ENCODE data around the gene TIAL1. TPM values are rescaled to one million over a fixed set of nuclear protein-coding genes. Genes with fewer than 3 reads are reported as not detected.

The TIAL1 gene
- 162 and 174 TPM in 2 replicates for total RNA-seq (2022)
- Bru-seq, nascent RNA: percentile 98 among the genes with signal in this experiment
- BruChase-seq, experiment 1, labeled RNA remaining after a 2-hour chase: percentile 98 among the genes with signal in this experiment
- percentile 97 among the genes with signal in this experiment for BruChase-seq, experiment 2, labeled RNA remaining after a 6-hour chase
- long read RNA-seq, full-length matches to known transcripts: 19 of 43 reads
- long read RNA-seq, partial matches to known transcripts: 2 of 43 reads
- long read RNA-seq, other reads (novel, unspliced or antisense): 22 of 43 reads

DNA sequence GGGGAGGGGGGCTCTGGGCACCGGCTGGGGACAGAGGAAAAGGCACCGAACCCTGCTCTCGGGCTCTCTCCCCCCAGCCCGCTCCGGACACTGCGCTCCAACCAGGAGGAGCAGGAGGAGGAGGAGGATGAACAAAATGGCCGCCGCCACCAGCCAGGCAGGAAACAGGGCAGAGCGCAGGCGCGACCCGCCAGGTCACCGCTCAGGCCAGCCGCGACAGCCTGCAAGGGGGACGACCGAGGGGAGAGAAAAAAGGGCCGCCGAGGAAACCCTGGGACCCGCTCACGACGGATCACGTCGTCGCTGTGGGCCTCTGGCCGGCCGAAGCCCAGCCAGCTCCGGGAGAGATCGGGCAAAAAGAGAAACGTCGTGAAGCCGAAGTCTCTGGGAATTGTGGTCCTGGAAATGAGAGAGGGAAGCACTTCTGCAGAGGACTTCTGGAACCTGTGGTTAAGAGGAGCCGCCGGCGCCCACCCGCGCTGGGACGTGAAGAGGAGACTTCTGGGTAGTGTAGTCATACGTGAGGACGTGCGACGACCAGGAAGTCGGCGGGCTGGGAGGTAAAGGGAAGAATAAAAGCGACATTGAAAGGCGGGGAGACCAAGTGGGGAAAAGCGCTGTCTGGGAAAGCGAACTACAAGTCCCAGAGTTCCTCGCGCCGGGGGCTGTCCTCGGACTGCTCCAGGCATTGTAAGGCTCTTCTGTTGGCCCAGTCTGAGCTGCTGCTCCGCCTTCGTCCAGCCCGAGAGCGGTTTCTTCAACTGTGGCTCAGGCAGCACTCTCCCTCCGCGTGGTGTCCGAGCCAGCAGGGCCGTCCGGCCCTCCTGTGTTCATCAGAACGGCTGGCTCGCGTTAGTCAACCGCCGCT is at the start of gene TIAL1:
Gene TIAL1 (minus strand): TSS at position 428 of the 868 bp plus-strand sequence. CDS start 499 bp downstream, outside the sequence.
- H3K4me3 ChIP-seq (ENCODE audit: low read depth, low read length): peak within 1 kb of the TSS; percentile 98
- ChIA-PET CTCF (interaction anchor here (0.6 to 1.5 kb wide), 3 partner anchors 11 to 179 kb away, joined by 3 to 9 read pairs (median 8); no protein-coding TSS in a partner anchor), POLR2A (interaction anchor here (0.5 to 1.0 kb wide), 5 partner anchors 9 to 129 kb away, joined by 3 to 11 read pairs (median 4); partner anchors contain the start of gene BAG3)
- Mint-ChIP-seq H3K4me3 (ENCODE audit: unreplicated experiment) (peak within 1 kb of the TSS; percentile 92), H3K4me1 (ENCODE audit: low read depth, unreplicated experiment) (peaks cover 23% of the 10 kb centered on the region), H3K9me3 (ENCODE audit: unreplicated experiment) (no peaks in the 10 kb centered on the region), H3K27me3 (ENCODE audit: insufficient read depth, unreplicated experiment) (no peaks in the 10 kb centered on the region), H3K36me3 (ENCODE audit: insufficient read depth, unreplicated experiment) (peaks cover 37% of the 10 kb centered on the region), H3K27ac (ENCODE audit: unreplicated experiment) (peak within 1 kb of the TSS; percentile 94)
- H3K4me1 ChIP-seq: peaks cover 38% of the 10 kb centered on the region
- H3K27me3 ChIP-seq (replicated peaks; ENCODE audit: control insufficient read depth, insufficient read depth, low read length): no peaks in the 10 kb centered on the region
- no peaks in the 10 kb centered on the region for H3K9me3 ChIP-seq
- no TSS peak for BruUV-seq (replicated peaks)
- H3K36me3 ChIP-seq (ENCODE audit: control insufficient read depth, insufficient read depth, low read length): no peaks in the 10 kb centered on the region
- no peak for TF ChIP-seq CTCF (IDR thresholded peaks at IDR 0.05; ENCODE audit: insufficient read depth in 1 of 2, low read depth in 1 of 2, low read length in 1 of 2, severe bottlenecking in 1 of 2, unreplicated experiment in 1 of 2)
- peak; percentile 98 to 99 for DNase-seq
- intact Hi-C loops (cut with micrococcal nuclease; ENCODE audit: unreplicated experiment): loop anchor here (1.0 to 10.0 kb wide), 3 partner anchors 92 to 296 kb away; partner anchors contain the start of genes MCMBP and SEC23IP

GRCh38 chr10:119644994-119645393 is 48.2 kb upstream of the TIAL1 start:
- Mint-ChIP-seq H3K27me3 (ENCODE audit: insufficient read depth, unreplicated experiment) (no peaks in the 10 kb centered on the region), H3K4me1 (ENCODE audit: low read depth, unreplicated experiment) (peaks cover 7% of the 10 kb centered on the region), H3K36me3 (ENCODE audit: insufficient read depth, unreplicated experiment) (no peaks in the 10 kb centered on the region), H3K4me3 (ENCODE audit: unreplicated experiment) (no peak overlapping the region), H3K27ac (ENCODE audit: unreplicated experiment) (no peak overlapping the region), H3K9me3 (ENCODE audit: unreplicated experiment) (peaks cover 19% of the 10 kb centered on the region)
- no peak overlapping the region for H3K4me3 ChIP-seq (ENCODE audit: low read depth, low read length)
- H3K36me3 ChIP-seq (ENCODE audit: control insufficient read depth, insufficient read depth, low read length): no peaks in the 10 kb centered on the region
- H3K9me3 ChIP-seq: peaks cover 3% of the 10 kb centered on the region; the same call in 1 of the 2 replicates
- CTCF ChIA-PET: no interaction called here
- intact Hi-C loops (cut with micrococcal nuclease; ENCODE audit: unreplicated experiment): no loop called here
- POLR2A ChIA-PET: no interaction called here
- DNase-seq: no peak
- no TSS peak for BruUV-seq (replicated peaks)
- no peak for TF ChIP-seq CTCF (IDR thresholded peaks at IDR 0.05; ENCODE audit: insufficient read depth in 1 of 2, low read depth in 1 of 2, low read length in 1 of 2, severe bottlenecking in 1 of 2, unreplicated experiment in 1 of 2)
- H3K4me1 ChIP-seq: no peaks in the 10 kb centered on the region
- H3K27me3 ChIP-seq (replicated peaks; ENCODE audit: control insufficient read depth, insufficient read depth, low read length): no peaks in the 10 kb centered on the region; the same call in 1 of the 2 replicates

DNA sequence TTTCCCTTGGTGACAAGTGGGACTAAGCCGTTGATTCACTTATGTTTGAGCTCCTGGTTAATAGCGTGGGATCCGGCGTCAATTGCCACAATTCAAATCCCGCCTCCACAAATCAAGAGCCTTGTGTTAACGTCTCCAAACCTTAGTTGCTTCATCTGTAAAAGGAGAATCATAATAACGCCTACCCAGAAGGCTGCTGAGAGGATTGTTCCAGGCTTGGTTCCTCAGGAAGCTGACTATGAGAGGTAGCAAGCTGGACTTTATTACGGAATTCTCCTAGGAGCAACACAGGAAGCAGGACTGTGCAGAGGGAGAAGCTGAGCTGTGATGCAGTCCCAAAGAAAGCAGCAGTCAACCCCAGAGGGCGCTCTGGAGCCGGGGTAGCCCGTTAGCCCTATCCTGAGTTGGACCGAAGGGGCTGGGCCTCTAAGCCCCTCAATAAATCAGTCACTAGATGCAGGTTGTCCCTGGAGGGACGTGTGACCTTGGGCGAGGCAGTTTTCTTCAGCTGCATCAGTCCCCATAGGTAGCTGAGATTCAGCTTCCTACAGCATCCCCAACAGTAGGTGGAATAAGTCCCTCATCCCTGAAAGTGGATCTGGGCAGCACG is 47.5 kb upstream of the TIAL1 start:
- ChIA-PET CTCF (interaction anchor here (0.5 kb wide), 1 partner anchor 130 kb away, joined by 4 read pairs; no protein-coding TSS in a partner anchor), POLR2A (interaction anchor here (0.6 kb wide), 1 partner anchor 26 kb away, joined by 5 read pairs; no protein-coding TSS in a partner anchor)

More for the DNA sequence above, 47.5 kb upstream of the TIAL1 start:
- Mint-ChIP-seq H3K36me3 (ENCODE audit: insufficient read depth, unreplicated experiment) (no peaks in the 10 kb centered on the region), H3K27me3 (ENCODE audit: insufficient read depth, unreplicated experiment) (no peaks in the 10 kb centered on the region), H3K27ac (ENCODE audit: unreplicated experiment) (no peak overlapping the region), H3K4me3 (ENCODE audit: unreplicated experiment) (no peak overlapping the region), H3K4me1 (ENCODE audit: low read depth, unreplicated experiment) (peaks cover under 1% of the 10 kb centered on the region), H3K9me3 (ENCODE audit: unreplicated experiment) (peaks cover 12% of the 10 kb centered on the region)
- Histone ChIP-seq H3K27me3 (replicated peaks; ENCODE audit: control insufficient read depth, insufficient read depth, low read length) (no peaks in the 10 kb centered on the region; the same call in 1 of the 2 replicates), H3K4me3 (ENCODE audit: low read depth, low read length) (no peak overlapping the region), H3K36me3 (ENCODE audit: control insufficient read depth, insufficient read depth, low read length) (no peaks in the 10 kb centered on the region), H3K4me1 (no peaks in the 10 kb centered on the region), H3K9me3 (peaks cover 3% of the 10 kb centered on the region; the same call in 1 of the 2 replicates)
- no peak for DNase-seq
- no TSS peak for BruUV-seq (replicated peaks)
- intact Hi-C loops (cut with micrococcal nuclease; ENCODE audit: unreplicated experiment): no loop called here
- TF ChIP-seq CTCF (IDR thresholded peaks at IDR 0.05; ENCODE audit: insufficient read depth in 1 of 2, low read depth in 1 of 2, low read length in 1 of 2, severe bottlenecking in 1 of 2, unreplicated experiment in 1 of 2): no peak

Data from Caco-2 (cell line).